NCI-H524 treated with DMSO at 0.1 percent for 48 hours (cell line): Measurements from ENCODE around the gene ZNF609.

ENCODE experiments used
- DNase-seq: peaks from one replicate; lab custom pipeline; 2025; lab: John Stamatoyannopoulos, UW

Gene ZNF609

GRCh38 chr15:64460206-64460723 lies at the start of gene ZNF609:
Gene ZNF609 (plus strand): TSS chr15:64460578. CDS start chr15:64499420, 38,842 bp downstream.
- DNase-seq, result peak; percentile 89

- DNase-seq, result no peak
Observed at GRCh38 chr15:64412216-64412615, 48.2 kb upstream of the ZNF609 start.

- no peak for DNase-seq
Observed at GRCh38 chr15:64422697-64423096, 37.7 kb upstream of the ZNF609 start.

- DNase-seq, result no peak
Observed at GRCh38 chr15:64423970-64424369, 36.4 kb upstream of the ZNF609 start.

GRCh38 chr15:64425221-64425620 lies 35.2 kb upstream of the ZNF609 start:
- no peak for DNase-seq

- DNase-seq, result peak; percentile 7
Observed at GRCh38 chr15:64426845-64427465, 33.4 kb upstream of the ZNF609 start.

GRCh38 chr15:64429448-64429847 lies 30.9 kb upstream of the ZNF609 start:
- no peak for DNase-seq

GRCh38 chr15:64430000-64430735 lies 30.2 kb upstream of the ZNF609 start:
- peak; percentile 6 for DNase-seq

GRCh38 chr15:64437982-64438381 lies 22.4 kb upstream of the ZNF609 start:
- DNase-seq, result no peak

- no peak for DNase-seq
Observed at GRCh38 chr15:64438653-64439447, 21.5 kb upstream of the ZNF609 start.

GRCh38 chr15:64441852-64442251 lies 18.5 kb upstream of the ZNF609 start:
- no peak for DNase-seq

- DNase-seq, result no peak
Observed at GRCh38 chr15:64443016-64443415, 17.4 kb upstream of the ZNF609 start.

- no peak for DNase-seq
Observed at GRCh38 chr15:64443747-64444621, 16.4 kb upstream of the ZNF609 start.

- DNase-seq, result no peak
Observed at GRCh38 chr15:64444836-64445235, 15.5 kb upstream of the ZNF609 start.

GRCh38 chr15:64447536-64448315 lies 12.7 kb upstream of the ZNF609 start:
- no peak for DNase-seq

- DNase-seq, result peak; percentile 82
Observed at GRCh38 chr15:64452988-64453688, 7.2 kb upstream of the ZNF609 start.

GRCh38 chr15:64453689-64454037 lies 6.7 kb upstream of the ZNF609 start:
- DNase-seq, result no peak

- no peak for DNase-seq
Observed at GRCh38 chr15:64454282-64454681, 6.1 kb upstream of the ZNF609 start.

GRCh38 chr15:64455961-64456371 lies 4.4 kb upstream of the ZNF609 start:
- DNase-seq, result no peak

GRCh38 chr15:64456634-64457108 lies 3.7 kb upstream of the ZNF609 start:
- DNase-seq, result no peak
